Fibroblast of mammary gland (primary cell): Measurements from ENCODE around the gene GOLGA6A.
"Not testable (repeated sequence)": the region's sequence is repeated elsewhere in the genome, so short reads cannot be mapped to it uniquely, and the experiment has no call there.

Experiments used
- DNase-seq: peaks from one replicate; pipeline ENCODE4 v3.0.0-alpha.2; 2010; ENCODE audit warnings: low read depth
- H3K4me3 ChIP-seq: 2 replicates; pipeline ENCODE4 v1.5.1; 2011; ENCODE audit warnings: low read depth, mild to moderate bottlenecking, low read length, moderate library complexity; ENCODE audit not compliant: control insufficient read depth
- CTCF ChIP-seq: conservative IDR thresholded peaks from 2 replicates; pipeline ENCODE4 v1.5.1; 2011; ENCODE audit warnings: low read depth, low read length, inconsistent platforms; ENCODE audit not compliant: control insufficient read depth, insufficient read depth

GOLGA6A gene, protein sequence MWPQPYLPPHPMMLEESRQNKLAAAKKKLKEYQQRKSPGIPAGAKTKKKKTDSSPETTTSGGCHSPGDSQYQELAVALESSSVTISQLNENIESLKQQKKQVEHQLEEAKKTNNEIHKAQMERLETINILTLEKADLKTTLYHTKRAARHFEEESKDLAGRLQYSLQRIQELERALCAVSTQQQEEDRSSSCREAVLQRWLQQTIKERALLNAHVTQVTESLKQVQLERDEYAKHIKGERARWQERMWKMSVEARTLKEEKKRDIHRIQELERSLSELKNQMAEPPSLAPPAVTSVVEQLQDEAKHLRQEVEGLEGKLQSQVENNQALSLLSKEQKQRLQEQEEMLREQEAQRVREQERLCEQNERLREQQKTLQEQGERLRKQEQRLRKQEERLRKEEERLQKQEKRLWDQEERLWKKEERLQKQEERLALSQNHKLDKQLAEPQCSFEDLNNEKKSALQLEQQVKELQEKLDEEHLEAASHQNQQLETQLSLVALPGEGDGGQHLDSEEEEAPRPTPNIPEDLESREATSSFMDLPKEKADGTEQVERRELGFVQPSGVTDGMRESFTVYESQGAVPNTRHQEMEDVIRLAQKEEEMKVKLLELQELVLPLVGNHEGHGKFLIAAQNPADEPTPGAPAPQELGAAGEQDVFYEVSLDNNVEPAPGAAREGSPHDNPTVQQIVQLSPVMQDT

GRCh38 chr15:74082450-74082849 lies at the start of gene GOLGA6A:
GOLGA6A (minus strand) TSS chr15:74082550; CDS start chr15:74082509, 41 bp downstream.
- DNase-seq, H3K4me3 ChIP-seq: not testable (repeated sequence)

GRCh38 chr15:74131628-74132413 lies 49.5 kb upstream of the GOLGA6A start:
- no peak for DNase-seq
- no peak overlapping the region for H3K4me3 ChIP-seq
- TF ChIP-seq CTCF, result no peak

DNA sequence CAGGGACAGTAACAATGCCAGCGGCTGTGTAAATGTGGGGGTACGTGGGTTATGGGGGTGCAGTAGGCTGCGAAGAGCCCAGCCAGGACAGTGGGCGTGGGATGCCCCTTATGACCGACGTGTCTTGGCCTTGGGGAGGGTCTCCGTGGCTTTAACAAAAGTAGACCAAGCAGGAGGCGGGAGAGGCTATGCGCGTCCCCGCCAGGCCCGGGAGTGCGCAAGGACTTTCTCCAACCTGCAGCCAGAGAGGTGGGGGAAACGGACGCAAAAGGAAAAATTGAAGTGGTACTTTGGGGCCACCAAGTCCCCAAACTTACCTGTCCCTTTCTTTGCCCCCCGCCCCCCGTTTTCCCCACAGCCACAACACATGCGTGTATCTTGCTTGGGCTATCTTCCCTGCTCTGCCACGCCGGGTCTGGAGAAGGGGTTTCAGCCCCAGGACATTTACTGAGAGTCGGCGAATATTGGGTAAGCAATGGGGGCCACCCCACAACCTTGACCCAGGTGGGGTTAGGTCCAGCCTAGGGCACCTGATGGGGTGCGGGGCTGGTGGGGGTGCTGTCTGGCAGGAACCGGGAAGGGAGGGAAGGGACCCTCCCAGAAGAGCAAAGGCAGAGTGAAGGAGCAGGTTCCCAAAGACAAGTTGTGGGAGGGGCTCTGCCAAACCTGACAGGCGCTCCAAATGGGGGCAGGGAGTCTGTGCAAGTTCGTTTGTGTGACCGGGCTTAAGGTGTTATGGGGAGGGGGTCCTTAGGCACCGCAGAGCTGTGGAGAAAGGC lies 48.7 kb upstream of the GOLGA6A start:
- DNase-seq, result no peak
- no peak for TF ChIP-seq CTCF
- H3K4me3 ChIP-seq, result no peak overlapping the region

- no peak within 1 kb of the TSS for H3K4me3 ChIP-seq
- no peak for TF ChIP-seq CTCF
- no peak for DNase-seq
These were observed 48.0 kb upstream of the GOLGA6A start, which contains the start of gene ISLR2 for GRCh38 chr15:74130155-74130848. ISLR2 (plus strand) TSS chr15:74130586; CDS start chr15:74132755, 2,169 bp downstream.

DNA sequence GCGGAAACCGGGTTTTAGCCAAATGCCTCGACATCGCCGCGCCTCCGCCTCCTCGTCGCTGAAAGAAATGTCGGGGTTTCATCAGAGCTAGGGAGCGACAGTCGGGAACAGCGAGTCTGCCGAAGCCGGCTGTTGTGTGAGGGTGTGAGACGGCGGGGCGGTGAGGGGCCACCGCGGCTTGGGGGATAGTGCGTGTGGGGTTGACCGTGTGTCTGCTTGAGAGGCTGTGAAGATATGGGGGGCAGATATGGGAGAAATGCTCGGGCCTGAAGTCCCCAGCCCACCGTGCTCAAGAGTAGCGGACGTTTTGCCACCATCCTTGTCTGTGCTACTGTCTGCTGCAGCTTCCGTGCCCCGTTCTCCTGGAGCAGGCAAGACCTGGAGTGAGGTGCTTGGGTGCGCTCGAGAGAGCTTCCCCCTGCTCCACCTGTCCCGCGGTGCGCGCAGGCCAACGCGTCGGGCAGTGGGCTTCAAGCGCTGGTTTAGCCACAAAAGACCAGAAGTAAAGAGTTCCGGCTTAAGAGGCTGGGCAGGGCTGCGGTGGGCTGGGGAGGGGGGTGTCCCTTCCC lies 47.3 kb upstream of the GOLGA6A start:
- DNase-seq, result no peak
- H3K4me3 ChIP-seq, result no peak overlapping the region
- TF ChIP-seq CTCF, result no peak

GRCh38 chr15:74128785-74129585 lies 46.6 kb upstream of the GOLGA6A start:
- no peak for DNase-seq
- TF ChIP-seq CTCF, result no peak
- no peak overlapping the region for H3K4me3 ChIP-seq
